GM19463 (cell line): ENCODE results near the gene GORASP1.

Experiments used
- ATAC-seq: cut with Tn5 transposase; IDR thresholded peaks from one replicate; pipeline ENCODE4 v1.9.1; 2021; ENCODE audit warnings: mild to moderate bottlenecking, moderate library complexity; ENCODE audit not compliant: unreplicated experiment

GORASP1 gene

DNA sequence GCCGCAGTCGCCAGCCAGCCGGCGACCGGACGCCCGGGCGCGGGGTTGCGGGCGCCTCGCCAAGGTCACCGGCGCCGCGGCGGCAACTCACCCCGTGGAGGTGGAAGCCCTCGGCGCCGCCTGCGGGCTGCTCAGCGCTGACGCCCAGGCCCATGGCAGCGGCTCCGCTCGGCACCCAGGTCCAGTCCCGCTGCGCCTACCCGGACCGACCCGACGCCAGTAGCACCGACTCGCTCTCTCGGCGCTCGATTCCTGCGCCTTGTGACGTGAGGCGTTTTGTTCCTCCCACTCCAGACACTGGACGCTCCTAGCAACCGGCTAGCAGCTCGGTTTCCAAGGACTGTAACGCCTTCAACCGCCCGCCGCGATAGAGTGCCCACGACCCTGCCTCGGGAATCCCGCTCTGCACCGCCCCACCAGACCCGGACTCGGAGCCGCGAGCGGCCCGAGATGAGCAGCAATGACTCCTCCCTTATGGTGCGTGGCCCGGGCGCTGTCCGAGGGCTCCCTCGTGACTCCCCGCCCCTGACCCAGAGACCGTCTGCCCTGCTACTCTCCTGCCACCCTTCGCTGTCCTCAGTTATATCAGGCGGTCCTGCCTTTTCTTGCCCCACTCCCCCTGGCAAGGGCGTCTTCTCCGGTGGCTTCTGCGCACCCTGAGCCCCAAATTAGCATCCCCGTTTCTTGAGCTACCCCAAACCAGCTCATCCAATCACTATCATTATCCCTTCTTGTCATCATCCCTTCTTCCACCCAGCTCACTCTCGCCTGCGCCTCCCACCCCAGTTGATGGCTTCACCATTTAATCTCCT is at the start of gene GORASP1, which contains the start of gene TTC21A:
GORASP1 (minus strand) TSS at position 240 of the 812 bp plus-strand sequence; CDS start at position 154, 86 bp downstream.
TTC21A (plus strand) TSS at position 293 of the 812 bp plus-strand sequence; CDS start at position 451, 158 bp downstream.
- peak; percentile 57 for ATAC-seq

DNA sequence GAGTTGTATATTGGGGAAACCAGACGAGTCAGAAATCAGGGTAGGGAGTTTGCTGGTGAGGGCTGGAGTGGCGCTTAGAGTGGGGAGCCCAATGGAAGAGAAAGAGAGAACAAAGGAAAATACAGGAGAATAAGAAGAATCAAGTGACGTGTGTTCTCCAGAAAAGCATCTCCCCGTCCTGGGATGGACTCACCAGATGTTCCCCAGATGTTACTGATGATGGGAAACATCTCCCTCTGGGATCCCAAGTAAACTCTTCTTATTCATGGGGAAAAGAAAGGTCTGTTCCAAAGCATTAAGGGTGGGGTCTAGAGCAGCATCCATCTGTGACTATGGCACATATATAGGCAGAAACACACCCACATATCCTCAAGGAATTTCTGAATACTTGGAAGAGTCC is 49.0 kb upstream of the GORASP1 start:
- no peak for ATAC-seq

DNA sequence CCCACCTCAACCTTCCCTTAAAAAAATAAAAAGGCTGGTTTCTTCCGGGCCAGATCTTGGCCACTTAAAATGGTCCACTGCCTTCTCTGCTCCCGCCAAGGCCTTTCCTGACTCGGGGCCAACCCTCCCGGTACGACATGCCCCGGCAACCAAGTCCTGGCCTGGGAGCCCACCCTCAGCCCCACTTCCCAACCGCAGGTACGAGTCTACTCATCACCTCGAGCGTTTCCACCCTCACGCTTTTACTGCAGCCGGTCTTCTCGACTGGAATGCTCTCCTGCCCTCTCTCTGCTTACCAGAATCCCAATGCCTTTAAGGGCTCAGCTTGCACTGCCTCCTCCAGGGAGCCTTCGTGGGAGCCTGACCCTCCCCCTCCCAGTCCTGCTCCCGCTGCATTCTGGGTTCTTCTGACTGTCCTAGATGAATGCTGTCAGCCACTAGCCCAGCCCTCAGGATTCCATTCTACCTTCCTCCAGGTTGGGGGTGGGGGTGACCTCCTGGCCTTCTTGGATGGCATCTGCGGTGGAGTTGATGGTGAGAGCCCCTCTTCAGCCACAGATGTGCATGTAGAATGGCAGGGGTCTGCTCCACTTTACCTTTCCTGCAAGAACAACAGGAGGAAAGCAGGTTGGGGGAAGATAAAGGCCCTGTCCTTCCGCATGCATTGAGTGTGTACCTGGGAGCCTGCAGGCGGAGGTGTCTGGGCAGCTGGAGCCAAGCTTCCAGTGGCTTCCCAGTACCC is 47.0 kb upstream of the GORASP1 start:
- no peak for ATAC-seq

DNA sequence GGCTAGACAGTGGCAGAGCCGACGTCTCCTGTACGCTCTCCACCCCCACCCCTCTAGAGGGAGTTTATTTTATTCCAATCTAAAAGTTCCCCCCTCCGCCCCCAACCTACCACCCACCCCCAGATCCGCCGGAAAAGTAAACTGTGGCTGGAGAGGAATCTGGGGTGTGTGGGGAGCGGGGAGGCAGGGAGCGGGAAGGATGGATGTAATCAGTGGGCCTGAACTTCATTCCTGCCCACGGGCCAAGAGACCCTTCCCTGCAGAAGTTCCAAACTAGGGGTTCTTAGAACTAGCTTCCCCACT is 46.5 kb upstream of the GORASP1 start:
- ATAC-seq = no peak

GRCh38 chr3:39150803-39151631 is 43.6 kb upstream of the GORASP1 start:
- no peak for ATAC-seq

DNA sequence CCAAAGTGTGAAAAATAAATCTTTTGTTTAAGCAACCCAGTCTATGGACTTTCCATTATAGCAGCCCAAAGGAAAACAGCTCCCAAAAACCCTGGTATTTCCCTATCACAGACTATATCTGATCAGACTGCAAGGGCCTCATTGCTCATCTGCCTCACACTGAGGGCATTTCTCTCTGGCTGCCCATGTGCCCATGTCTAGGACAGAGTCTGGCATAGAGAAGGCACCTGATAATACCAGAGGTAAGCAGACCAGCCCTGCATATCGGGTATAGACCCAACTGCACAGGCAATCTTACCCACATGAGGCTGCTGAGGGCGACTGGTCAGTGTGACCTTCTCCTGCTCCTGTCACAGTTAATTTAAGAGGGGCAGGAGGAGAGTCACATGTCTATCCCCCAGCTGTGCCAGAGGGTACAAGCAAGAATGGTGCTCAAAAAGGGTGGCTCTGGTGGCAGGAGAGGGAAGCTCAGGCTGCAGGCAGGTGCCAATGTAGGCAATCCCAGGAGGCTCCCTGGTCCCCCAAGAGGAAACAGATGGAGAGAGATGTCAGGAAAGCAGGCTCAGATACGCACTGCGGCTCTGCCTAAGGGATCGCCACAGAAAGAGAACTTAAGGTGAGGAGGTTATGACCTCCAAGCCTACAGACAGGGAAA is 42.8 kb upstream of the GORASP1 start:
- no peak for ATAC-seq

DNA sequence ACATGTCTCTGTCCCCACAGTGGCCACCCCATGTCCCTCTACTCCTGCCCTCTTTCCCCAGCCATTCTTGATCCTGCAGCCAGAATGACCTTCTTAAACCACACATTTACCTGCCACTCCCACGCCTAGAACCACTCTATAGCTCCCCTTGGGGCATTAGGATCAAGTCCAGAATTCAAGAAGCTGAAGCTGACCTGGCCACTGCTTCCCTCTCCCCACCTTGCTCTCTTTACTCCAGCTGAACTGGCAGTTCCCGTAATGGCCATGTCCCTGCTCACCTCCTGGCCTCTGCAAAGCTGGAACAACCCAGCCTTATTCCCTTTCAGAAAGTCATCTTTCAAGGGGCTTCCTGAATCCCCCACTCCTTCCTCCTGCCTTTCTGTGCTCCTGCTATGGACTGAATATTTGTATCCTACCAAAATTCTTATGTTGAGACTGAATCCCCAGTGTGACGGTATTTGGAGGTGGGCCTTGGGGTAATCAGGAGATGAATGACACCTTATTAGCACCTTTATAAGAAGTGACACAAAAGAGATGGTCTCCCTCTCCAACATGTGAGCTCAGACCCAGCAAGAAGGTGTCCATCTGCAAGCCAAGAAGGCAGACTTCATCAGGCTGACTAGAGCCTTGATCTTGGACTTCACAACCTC is 42.2 kb upstream of the GORASP1 start:
- no peak for ATAC-seq

DNA sequence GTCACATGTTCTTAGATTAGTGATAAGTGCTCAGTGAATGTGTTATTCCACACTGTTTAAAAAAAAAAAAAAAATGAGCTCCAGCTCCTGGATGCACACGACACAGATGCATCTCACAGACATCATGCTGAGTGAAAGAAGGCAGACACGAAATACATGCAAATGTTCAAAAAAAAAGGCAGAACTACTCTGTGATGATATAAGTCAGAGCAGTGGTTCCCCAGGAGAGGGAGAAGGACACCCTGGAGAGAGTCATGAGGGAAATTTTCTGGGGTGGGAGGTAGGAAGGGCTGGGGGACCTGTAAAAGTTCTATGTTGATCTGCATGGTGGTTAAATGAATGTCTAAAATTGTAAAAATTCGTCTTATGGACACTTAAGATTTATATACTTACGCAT is 41.6 kb upstream of the GORASP1 start:
- no peak for ATAC-seq

- ATAC-seq = no peak
These were observed 41.1 kb upstream of the GORASP1 start for GRCh38 chr3:39148435-39149058.

DNA sequence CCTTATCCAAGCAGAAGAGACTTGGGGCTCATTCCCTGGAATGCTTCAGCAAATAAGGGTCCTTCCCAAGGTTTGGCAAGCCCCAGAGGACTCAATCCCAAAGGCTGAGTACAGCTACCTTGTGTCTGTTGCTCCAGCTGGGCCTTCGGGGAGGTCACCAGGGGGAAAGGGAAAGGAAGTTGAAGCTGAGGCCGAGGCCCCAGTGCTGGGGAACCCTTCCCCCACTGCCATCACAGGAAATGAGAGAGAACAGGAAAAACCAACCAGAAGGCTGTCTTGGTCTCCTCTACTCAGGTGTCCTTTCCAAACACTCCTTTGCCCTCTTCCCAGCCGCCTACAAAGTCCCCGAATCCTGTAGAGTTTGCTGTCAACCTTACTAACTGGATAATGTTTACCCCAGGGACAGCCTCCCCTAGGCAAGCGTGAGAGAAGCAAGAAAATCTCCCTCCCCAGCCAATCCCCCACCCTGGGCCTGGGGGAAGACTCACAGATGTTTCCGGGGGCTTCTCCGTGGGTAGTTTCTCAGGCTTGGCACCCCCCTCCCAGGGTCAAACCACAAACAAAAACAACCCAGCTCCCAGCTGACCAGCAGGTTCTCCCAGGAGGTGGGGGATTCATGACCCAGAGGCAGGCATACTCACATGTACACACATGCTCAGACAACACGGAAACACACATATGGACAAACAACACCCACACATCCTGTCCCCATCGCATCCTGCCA is 40.4 kb upstream of the GORASP1 start:
- ATAC-seq = peak; percentile 16

DNA sequence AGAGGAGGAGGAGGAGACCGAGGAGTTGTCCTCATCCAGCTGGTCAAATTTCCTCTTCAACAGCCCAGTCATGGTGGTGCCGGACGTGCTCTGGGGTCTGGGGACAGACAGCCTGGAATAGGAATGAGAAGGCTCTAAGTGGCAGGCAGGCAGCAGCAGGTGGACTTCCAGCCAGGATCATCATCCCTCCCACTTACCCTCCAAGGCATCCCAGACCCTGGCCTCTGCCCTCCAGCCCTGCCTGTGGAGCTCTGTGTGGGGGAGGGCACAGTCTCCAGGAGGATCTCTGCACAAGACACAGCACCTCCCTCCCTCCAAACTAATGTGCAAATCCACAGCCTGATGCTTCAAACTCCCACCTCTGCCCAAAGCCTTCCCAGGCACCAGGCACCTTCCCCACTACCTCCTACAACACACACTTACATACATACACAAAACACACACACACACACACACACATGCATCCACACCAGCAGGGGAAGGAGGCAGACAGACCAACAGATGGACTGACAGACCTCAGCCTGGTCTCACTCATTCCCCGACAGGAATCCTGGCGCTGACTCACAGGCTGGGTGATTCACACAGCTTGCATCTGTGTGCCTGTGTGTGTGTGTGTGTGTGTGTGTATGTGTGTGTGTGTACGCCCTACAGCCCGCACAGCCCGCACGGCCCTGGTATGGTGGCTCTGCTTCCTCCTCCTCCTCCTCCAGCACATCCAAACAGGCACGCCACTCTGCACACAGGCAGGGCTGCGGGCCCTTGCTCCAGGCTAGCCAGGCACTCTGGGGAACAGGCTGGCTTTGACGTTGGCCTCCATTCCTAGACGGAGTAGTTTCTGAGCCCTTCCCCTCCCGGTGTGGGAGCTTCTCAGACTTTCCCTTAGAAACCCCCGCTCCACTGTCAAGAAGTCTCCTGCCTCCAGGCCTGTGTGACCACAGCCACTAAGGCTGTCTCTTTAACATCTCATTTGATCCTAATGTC is 39.5 kb upstream of the GORASP1 start:
- ATAC-seq = peak; percentile 25

- ATAC-seq = no peak
These were observed 38.7 kb upstream of the GORASP1 start for GRCh38 chr3:39146083-39146501.

DNA sequence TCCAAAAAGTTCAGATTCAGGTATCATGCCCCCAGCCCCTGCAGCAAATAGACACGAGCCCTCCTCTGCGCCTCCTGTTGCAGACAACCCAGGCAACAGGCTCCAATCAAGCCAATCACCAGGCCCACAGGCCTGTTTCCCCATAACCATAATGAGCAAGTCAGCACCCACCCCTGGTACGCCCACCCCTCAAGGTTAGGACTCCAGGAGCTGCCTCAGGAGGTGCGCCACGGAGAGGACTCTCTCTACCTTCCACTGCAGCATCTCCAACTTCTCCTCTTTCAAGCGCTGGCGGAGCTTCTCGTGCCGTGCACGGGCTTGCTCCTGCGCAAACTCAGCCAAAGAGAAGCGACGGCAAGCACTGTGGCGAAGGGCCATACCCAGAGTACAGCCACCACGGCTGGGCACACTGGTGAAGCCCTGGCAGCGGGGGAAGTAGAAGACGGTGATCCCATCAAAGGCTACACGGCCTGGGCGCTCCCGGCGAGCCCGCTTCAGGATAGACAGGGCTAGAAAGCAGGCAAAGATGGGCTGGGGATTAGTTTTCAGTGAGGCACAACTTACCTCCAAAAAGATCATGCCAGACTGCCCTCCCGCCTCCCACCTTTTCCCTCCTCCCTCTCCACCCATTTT is 37.4 kb upstream of the GORASP1 start:
- ATAC-seq = no peak

DNA sequence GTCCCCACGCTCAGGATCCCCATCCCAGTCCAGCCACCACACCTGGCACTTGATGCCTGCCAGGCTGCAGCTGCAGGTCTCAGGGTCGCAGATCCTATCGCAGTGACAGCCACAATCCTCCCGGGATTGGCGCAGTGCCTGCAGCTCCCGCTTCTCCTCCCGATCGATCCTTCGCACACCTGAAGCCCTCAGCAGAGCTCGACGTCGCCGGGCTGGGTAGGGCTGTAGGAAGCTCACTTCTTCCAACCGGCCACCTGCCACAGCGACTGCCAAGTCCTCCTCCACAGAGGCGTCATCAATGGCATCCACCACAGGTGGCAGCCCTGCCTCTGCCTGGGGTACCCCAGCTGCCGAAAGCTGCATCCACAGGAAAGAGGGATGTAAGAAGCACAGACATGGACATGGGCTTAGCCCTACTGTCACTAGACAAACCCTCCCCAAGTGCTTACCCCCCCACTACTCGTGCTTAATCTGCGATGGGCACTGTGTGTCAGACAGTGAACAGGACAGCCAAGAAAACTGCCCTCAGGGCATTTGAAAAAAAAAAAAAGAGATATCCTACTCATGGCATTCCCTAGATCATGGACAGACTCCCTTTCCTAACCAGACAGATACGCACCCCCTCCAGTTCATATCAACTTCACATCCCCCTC is 36.8 kb upstream of the GORASP1 start:
- ATAC-seq = no peak

- no peak for ATAC-seq
These were observed 35.8 kb upstream of the GORASP1 start for GRCh38 chr3:39143051-39143885.

GRCh38 chr3:39142067-39142466 is 34.6 kb upstream of the GORASP1 start:
- no peak for ATAC-seq
